Measurements from ENCODE around the gene RPL7L1.
A peak's percentile ranks its signal among the peaks of the same experiment; 100 is the strongest.

Gene RPL7L1

GRCh38 chr6:42879372-42880239, at the start of gene RPL7L1:
RPL7L1 (plus strand) TSS chr6:42879616; CDS start chr6:42879911, 295 bp downstream.
- no peak for TF ChIP-seq CTCF (IDR thresholded peaks at IDR 0.05; ENCODE audit: control extremely low read depth, extremely low read depth, low read depth, missing control alignments)
- ChIA-PET POLR2A (interaction anchor here (0.5 to 1.2 kb wide), 5 partner anchors 9 to 656 kb away, joined by 3 to 4 read pairs (median 3); partner anchors contain the start of gene TBCC), CTCF (interaction anchor here (0.8 to 4.9 kb wide), 6 partner anchors 11 to 332 kb away, joined by 3 to 34 read pairs (median 4); no protein-coding TSS in a partner anchor)
- peak; percentile 83 for DNase-seq (ENCODE audit: extremely low spot score)

GRCh38 chr6:42831237-42831636, 48.2 kb upstream of the RPL7L1 start:
- POLR2A ChIA-PET = no interaction called here
- TF ChIP-seq CTCF (IDR thresholded peaks at IDR 0.05; ENCODE audit: control extremely low read depth, extremely low read depth, low read depth, missing control alignments) = no peak
- CTCF ChIA-PET = interaction anchor here (1.3 to 2.1 kb wide), 5 partner anchors 8 to 170 kb away, joined by 3 to 8 read pairs (median 4); no protein-coding TSS in a partner anchor
- no peak for DNase-seq (ENCODE audit: extremely low spot score)

GRCh38 chr6:42834056-42834455, 45.4 kb upstream of the RPL7L1 start:
- CTCF ChIA-PET = interaction anchor here (2.3 kb wide), 1 partner anchor 10 kb away, joined by 5 read pairs; no protein-coding TSS in a partner anchor
- no peak for DNase-seq (ENCODE audit: extremely low spot score)
- POLR2A ChIA-PET = no interaction called here
- no peak for TF ChIP-seq CTCF (IDR thresholded peaks at IDR 0.05; ENCODE audit: control extremely low read depth, extremely low read depth, low read depth, missing control alignments)

GRCh38 chr6:42841844-42842584, 37.4 kb upstream of the RPL7L1 start:
- TF ChIP-seq CTCF (IDR thresholded peaks at IDR 0.05; ENCODE audit: control extremely low read depth, extremely low read depth, low read depth, missing control alignments) = no peak
- CTCF ChIA-PET = interaction anchor here (0.9 to 1.2 kb wide), 3 partner anchors 8 to 24 kb away, joined by 3 read pairs; no protein-coding TSS in a partner anchor
- POLR2A ChIA-PET = no interaction called here

GRCh38 chr6:42845327-42845694, 34.1 kb upstream of the RPL7L1 start:
- DNase-seq (ENCODE audit: extremely low spot score) = no peak
- ChIA-PET POLR2A (no interaction called here), CTCF (interaction anchor here (1.0 to 1.1 kb wide), 3 partner anchors 9 to 57 kb away, joined by 3 to 6 read pairs (median 3); no protein-coding TSS in a partner anchor)
- TF ChIP-seq CTCF (IDR thresholded peaks at IDR 0.05; ENCODE audit: control extremely low read depth, extremely low read depth, low read depth, missing control alignments) = no peak

More at GRCh38 chr6:42841844-42842584, 37.4 kb upstream of the RPL7L1 start:
- no peak for DNase-seq (ENCODE audit: extremely low spot score)

- ChIA-PET POLR2A (no interaction called here), CTCF (interaction anchor here (1.4 to 1.7 kb wide), 2 partner anchors 18 to 299 kb away, joined by 3 to 4 read pairs; no protein-coding TSS in a partner anchor)
- TF ChIP-seq CTCF (IDR thresholded peaks at IDR 0.05; ENCODE audit: control extremely low read depth, extremely low read depth, low read depth, missing control alignments) = no peak
- no peak for DNase-seq (ENCODE audit: extremely low spot score)
Measured at GRCh38 chr6:42846505-42846904, 32.9 kb upstream of the RPL7L1 start.
